HG03558 (cell line): ENCODE results near the gene TM4SF18.
"Not testable (repeated sequence)": the region's sequence is repeated elsewhere in the genome, so short reads cannot be mapped to it uniquely, and the experiment has no call there.

Source experiments
- ATAC-seq: cut with Tn5 transposase; IDR thresholded peaks from one replicate; pipeline ENCODE4 v1.9.1; 2021; ENCODE audit warnings: moderate number of reproducible peaks; ENCODE audit not compliant: unreplicated experiment; ENCODE audit errors: extremely low read depth

TM4SF18 gene

DNA sequence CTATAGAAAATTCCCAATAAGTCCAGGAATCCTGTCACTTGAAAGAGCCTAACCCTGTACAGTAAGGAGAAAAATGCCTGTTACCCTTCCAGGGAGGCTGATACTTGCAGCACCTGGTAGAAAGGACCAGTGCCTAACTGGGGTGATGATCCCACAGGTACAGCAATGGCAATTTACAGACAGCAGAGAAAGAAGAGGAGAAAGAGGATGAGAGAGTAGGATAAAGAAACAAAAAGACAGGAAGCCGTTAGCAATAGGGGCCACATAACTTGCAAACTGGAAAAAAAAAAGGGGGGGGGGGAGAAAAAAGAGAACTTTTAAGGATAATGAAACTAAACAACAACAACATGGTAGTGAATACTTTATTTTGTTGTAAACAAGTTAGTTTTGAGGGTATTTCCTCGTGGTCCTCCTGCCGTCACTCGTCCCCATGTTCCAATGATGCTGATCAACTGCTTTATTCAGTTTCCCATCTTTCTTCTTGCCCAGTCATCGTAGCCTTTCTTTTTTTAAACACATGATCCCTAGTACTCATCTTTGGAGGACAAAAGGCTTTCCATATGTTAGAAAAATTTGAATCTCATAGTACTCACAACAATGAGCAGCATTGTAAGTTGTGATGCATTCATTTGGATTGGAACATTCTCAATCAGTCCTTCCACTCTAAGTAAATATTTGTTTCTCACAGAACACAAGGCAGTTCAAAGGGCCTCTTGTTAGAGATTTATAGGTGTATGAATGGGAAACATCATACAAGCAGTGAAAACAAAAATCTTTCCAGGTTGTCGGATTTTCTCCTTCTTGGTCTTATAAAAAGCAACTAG, 35.5 kb upstream of the TM4SF18 start:
- no peak for ATAC-seq

GRCh38 chr3:149368201-149368673, 34.8 kb upstream of the TM4SF18 start:
- ATAC-seq = no peak

- ATAC-seq = no peak
Observed at GRCh38 chr3:149366941-149367840, 33.8 kb upstream of the TM4SF18 start.

GRCh38 chr3:149366031-149366430, 32.6 kb upstream of the TM4SF18 start:
- ATAC-seq = no peak

GRCh38 chr3:149364624-149365023, 31.2 kb upstream of the TM4SF18 start:
- no peak for ATAC-seq

- ATAC-seq = no peak
Observed at GRCh38 chr3:149363053-149363452, 29.6 kb upstream of the TM4SF18 start.

DNA sequence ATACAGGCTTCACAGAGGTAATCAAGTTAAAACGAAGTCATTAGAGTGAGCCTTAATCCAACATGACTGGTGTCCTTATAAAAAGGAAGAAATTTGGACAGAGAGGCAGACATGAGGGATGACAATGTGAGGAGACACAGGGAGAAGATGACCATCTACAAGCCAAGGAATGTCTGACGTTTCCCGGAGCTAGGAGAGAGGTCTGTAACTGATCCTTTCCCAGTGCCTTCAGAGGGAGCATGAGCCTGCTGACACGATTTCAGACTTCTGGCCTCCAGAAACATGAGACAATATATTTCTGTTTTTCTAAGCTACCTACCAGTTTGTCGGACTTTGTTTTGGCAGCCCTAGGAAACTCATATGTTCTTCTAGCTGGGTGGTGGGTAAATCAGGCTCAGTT, 28.9 kb upstream of the TM4SF18 start:
- no peak for ATAC-seq

- ATAC-seq = no peak
Observed at GRCh38 chr3:149356630-149357029, 23.2 kb upstream of the TM4SF18 start.

DNA sequence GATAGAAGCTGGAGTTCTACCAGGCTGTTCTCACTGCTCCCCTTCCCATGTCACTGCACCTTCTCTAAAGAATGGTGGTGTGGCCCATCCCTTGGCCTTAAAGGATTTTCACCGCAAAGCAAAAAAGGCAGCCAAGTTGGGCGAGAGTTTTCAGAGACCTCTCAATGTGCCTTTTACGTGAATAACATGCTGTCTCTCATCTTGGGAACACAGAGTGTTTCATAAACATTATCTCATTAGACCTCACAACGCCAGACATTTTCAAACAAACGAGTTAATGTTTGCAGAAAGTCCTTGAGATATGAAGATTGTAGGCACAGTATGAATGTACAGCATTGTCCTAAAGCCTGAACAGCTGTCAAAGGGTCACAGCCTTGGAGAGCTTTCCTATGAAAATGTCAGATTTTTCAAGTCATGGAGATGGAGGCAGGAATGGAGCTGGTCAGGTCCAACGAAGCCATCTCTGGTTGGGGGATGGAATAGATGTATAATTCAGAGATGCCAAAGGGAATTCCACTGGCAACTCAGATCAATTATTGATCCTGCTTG, 22.7 kb upstream of the TM4SF18 start:
- ATAC-seq = no peak

- no peak for ATAC-seq
Observed at GRCh38 chr3:149353581-149354184, 20.2 kb upstream of the TM4SF18 start.

GRCh38 chr3:149352556-149352955, 19.1 kb upstream of the TM4SF18 start:
- no peak for ATAC-seq

DNA sequence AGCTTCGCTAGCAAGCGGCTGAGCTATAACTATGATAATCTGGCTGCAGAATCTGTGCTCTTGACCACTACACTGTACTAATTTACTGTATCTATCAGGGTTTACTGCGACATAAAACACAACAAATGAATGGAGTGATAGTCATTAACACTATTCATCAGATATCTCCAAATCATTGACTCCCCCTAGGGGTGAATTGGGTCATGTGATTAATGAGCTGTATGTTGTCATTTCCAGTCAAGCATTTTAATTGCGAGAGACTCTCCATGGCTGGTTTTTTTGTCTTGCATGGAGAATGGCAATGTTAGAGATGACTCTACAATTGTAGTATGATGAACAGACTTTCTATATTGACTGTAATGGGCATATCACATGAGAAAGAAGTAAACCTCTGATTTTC, 10.5 kb upstream of the TM4SF18 start:
- ATAC-seq = no peak

DNA sequence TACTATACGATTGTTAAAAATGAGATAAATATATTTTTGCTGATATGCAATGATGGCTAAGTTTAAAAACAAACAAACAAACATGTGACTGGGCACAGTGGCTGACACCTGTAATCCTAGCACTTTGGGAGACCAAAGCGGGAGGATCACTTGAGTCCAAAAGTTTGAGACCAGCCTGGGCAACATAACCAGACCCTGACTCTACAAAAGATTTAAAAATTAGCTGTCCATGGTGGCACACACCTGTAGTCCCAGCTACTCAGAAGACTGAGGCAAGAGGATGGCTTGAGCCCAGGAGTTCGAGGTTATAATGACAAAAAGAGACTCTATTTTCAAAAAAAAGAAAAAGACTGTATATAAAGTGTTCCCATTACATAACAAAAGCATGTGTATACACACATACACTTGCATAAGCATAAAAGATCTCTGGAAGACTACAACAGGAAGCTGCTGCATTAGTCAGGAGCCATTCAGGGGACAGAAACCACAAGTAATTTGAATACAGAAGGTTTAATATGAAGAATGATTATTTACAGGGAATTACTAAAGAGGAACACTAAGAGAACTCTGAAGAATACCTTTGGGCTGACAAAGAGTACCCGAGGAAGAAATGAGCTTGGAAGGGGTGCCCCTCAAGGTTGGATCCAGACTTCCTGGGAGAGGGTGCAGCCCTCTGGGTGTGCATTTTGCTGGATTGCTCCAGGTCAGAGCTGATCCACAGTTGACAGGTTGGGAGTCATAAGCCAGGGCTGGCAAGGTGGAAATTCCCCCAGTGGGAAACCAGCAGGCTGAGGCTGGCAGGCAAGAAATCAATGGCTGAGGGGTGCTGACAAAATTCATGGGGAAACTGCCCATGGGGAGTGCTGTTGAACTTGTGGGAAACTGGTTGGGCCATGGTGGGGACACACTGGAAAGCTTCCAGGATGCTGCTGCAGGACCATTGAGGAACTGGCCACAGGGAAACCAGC, 9.3 kb upstream of the TM4SF18 start:
- no peak for ATAC-seq

- ATAC-seq = no peak
Observed at GRCh38 chr3:149340310-149340933, 7.0 kb upstream of the TM4SF18 start.

- no peak for ATAC-seq
Observed at GRCh38 chr3:149339931-149340309, 6.5 kb upstream of the TM4SF18 start.

DNA sequence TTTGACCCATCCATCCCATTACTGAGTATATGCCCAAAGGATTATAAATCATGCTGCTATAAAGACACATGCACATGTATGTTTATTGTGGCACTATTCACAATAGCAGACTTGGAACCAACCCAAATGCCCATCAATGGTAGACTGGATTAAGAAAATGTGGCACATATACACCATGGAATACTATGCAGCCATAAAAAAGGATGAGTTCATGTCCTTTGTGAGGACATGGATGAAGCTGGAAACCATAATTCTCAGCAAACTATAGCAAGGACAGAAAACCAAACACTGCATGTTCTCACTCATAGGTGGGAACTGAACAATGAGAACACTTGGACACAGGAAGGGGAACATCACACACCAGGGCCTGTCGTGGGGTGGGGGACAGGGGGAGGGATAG, 4.0 kb upstream of the TM4SF18 start:
- ATAC-seq = not testable (repeated sequence)

- ATAC-seq = no peak
Observed at GRCh38 chr3:149336925-149337324, 3.5 kb upstream of the TM4SF18 start.

DNA sequence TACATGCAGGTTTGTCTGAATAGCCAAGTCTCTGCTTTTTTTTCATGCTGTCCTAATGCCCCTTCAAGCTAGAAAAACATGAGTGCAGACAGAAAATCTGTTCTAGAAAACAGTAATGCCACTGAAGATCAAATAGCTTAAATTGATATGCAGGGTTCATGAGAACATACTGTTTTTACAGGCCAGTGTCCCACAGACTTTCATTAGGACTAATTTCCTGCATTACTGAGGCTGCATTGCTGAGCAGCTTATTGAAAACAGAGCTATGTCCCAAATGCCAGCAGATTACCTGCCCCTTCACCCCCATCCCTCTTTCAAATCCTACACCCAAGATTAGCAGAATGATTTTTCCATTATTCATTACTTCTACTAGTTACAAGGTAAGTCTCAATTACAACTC, 665 bp downstream of the TM4SF18 start:
- no peak for ATAC-seq

DNA sequence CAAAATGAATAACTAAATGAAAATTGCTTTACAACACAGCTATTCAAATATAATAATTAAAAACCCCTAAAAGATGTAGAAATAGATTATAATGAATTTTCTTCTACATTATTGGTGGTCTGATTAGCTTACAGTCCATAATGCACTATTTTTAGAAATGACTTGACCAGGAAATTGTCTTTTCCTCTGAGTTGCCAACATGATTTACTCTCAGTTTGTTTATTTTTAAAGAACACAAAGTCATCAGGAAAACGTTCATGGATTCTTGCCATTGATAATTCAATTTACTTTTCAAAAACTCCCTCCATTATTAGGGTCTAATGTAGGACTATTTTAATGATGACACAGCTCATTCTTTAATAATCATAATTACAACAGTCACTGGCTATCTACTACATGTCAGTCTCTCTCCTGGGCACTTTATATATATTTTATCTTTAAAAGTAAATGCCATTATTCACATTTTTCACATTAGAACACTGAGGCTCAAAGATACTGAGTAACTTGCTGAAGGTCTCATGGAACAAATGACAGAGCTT, 1.1 kb downstream of the TM4SF18 start:
- ATAC-seq = no peak
